Tongue (tissue), 2 donors: ENCODE data around the gene TRIM26. TPM values are rescaled to one million over a fixed set of nuclear protein-coding genes. Genes with fewer than 3 reads are reported as not detected.
"Not testable (repeated sequence)": the region's sequence is repeated elsewhere in the genome, so short reads cannot be mapped to it uniquely, and the experiment has no call there.

ENCODE experiments used
- DNase-seq: peaks from one replicate; pipeline ENCODE4 v3.0.0-alpha.2; 2015
- total RNA-seq: library from RNA; depleted of rRNA; stranded (reverse); fragments of >200 nt; gene quantifications from one replicate; pipeline ENCODE4 v1.2.3, GENCODE V29; 2014

The TRIM26 gene
- total RNA-seq, 1 donor from 2014 or later: 35.4 TPM

GRCh38 chr6:30169658-30170614, 43.3 kb downstream of the TRIM26 start:
- peak; percentile 46 for DNase-seq

- no peak for DNase-seq
These were observed 44.5 kb downstream of the TRIM26 start for GRCh38 chr6:30168741-30169140.

- no peak for DNase-seq
These were observed 46.1 kb downstream of the TRIM26 start for GRCh38 chr6:30167101-30167500.

- not testable (repeated sequence) for DNase-seq
These were observed 48.0 kb downstream of the TRIM26 start for GRCh38 chr6:30165238-30165637.

GRCh38 chr6:30164714-30165113, 48.5 kb downstream of the TRIM26 start:
- DNase-seq: no peak

- no peak for DNase-seq
These were observed 49.1 kb downstream of the TRIM26 start for GRCh38 chr6:30163918-30164654.

GRCh38 chr6:30163090-30163917, 49.9 kb downstream of the TRIM26 start, which contains the start of gene TRIM15:
TRIM15 (plus strand) TSS chr6:30163546; CDS start chr6:30163685, 139 bp downstream.
- DNase-seq: no peak

- DNase-seq: no peak
These were observed 50.7 kb downstream of the TRIM26 start for GRCh38 chr6:30162265-30163089.

- DNase-seq: peak; percentile 8
These were observed 52.2 kb downstream of the TRIM26 start, which contains the start of gene TRIM10 for GRCh38 chr6:30160785-30161531. TRIM10 (minus strand) TSS chr6:30161211; CDS start chr6:30160858, 353 bp downstream.

GRCh38 chr6:30160008-30160784, 53.0 kb downstream of the TRIM26 start:
- DNase-seq: no peak

- DNase-seq: no peak
These were observed 54.6 kb downstream of the TRIM26 start for GRCh38 chr6:30158475-30159040.

GRCh38 chr6:30157999-30158398, 55.2 kb downstream of the TRIM26 start:
- no peak for DNase-seq

- DNase-seq: no peak
These were observed 55.6 kb downstream of the TRIM26 start for GRCh38 chr6:30157581-30157980.

GRCh38 chr6:30156774-30157173, 56.4 kb downstream of the TRIM26 start:
- DNase-seq: no peak

- peak; percentile 7 for DNase-seq
These were observed 57.0 kb downstream of the TRIM26 start for GRCh38 chr6:30156262-30156599.

GRCh38 chr6:30155520-30156261, 57.5 kb downstream of the TRIM26 start:
- no peak for DNase-seq

- no peak for DNase-seq
These were observed 58.3 kb downstream of the TRIM26 start for GRCh38 chr6:30154709-30155519.

- DNase-seq: no peak
These were observed 59.1 kb downstream of the TRIM26 start for GRCh38 chr6:30154061-30154460.
